ENCODE measurements around the gene RABGEF1. TPM values are rescaled to one million over a fixed set of nuclear protein-coding genes. Genes with fewer than 3 reads are reported as not detected.

The RABGEF1 gene
- 20.5 and 22.5 TPM in 2 replicates for total RNA-seq (2014; rRNA removed; shearing (Covaris generic))

DNA sequence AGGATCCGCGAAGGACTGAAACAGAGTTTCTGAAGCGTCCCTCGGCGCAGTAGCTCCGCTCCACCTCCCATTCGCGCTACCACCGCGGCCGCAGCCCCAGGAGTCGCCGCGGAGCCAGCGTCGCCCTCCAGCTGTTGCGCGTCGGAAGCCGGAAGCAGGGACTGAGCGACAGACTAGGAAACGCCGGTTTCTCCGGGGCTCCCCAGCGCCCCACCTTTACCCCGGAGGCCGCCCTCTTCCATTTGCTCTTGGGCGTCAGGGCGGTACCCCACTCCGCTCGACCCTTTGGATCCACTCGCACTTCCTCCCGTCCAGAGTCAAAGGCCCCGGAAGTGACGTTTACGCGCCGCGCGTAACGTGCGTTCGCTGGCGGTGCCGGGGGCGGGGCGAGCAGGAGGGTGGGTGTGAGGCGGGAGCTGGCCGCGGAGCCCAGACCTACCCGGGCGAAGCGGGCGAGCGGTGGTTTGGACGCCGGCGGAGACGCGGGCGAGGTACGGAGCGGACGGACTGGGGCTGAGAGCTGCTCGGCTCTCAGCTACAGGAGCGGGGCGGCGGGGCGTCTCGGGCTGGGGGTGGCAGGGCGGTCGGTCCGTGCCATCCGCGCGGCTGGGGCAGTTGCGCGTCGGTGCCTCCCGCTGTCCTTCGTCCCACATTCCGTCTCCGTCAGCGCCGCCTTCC lies at the start of gene RABGEF1:
TSS of gene RABGEF1 (plus strand) at position 432 of the 678 bp plus-strand sequence. CDS start 31,167 bp downstream, outside the sequence.

Small RNAs within 50 kb of the gene (small RNA-seq; reads per million reads assigned to genes)
- not detected for gene AC027644.2

Other genes starting within 250 kb of the RABGEF1 start
- gene KCTD7, start 111.9 kb upstream of the RABGEF1 start, total RNA-seq (2014; rRNA removed; shearing (Covaris generic)) = 5.1 and 8.6 TPM in 2 replicates
- 51.9 and 74.5 TPM in 2 replicates for gene TMEM248, start 180.5 kb downstream of the RABGEF1 start, total RNA-seq (2014; rRNA removed; shearing (Covaris generic))